ENCODE measurements around the gene TMEM106A. TPM values are rescaled to one million over a fixed set of nuclear protein-coding genes. Genes with fewer than 3 reads are reported as not detected.
"Not testable (repeated sequence)": the region's sequence is repeated elsewhere in the genome, so short reads cannot be mapped to it uniquely, and the experiment has no call there.

Gene TMEM106A
- total RNA-seq, 4 donors from 2014 or later: 0.27 to 2.5 (median 1.6) TPM

GRCh38 chr17:43183921-43184320 is 27.8 kb upstream of the TMEM106A start:
- TF ChIP-seq CTCF (IDR thresholded peaks at IDR 0.05) (no peak), POLR2A (IDR thresholded peaks at IDR 0.05) (no peak)

GRCh38 chr17:43186656-43187055 is 25.0 kb upstream of the TMEM106A start:
- H3K4me3 ChIP-seq; intact Hi-C loops (cut with DNase I); H3K27me3 ChIP-seq; H3K9me3 ChIP-seq; H3K27ac ChIP-seq; H3K4me1 ChIP-seq; DNase-seq: not testable (repeated sequence)
- H3K36me3 ChIP-seq: peaks cover 13 to 99% (median 52%) of the 10 kb centered on the region in 3 donors
- WGBS, 2 donors: 92 to 93% methylated on average over 4 to 5 of the region's 5 CpGs

More at GRCh38 chr17:43183921-43184320, 27.8 kb upstream of the TMEM106A start:
- DNase-seq: no peak
- Histone ChIP-seq H3K4me1 (no peaks in the 10 kb centered on the region), H3K27me3 (no peaks in the 10 kb centered on the region), H3K4me3 (no peak overlapping the region), H3K27ac (no peak overlapping the region), H3K9me3 (no peaks in the 10 kb centered on the region), H3K36me3 (peaks cover 16 to 99% (median 31%) of the 10 kb centered on the region in 3 donors)
- intact Hi-C loops (cut with DNase I): no loop called here
- 89 to 91% methylated on average over 3 of the region's 3 CpGs for WGBS, 2 donors

GRCh38 chr17:43193251-43193650 is 18.4 kb upstream of the TMEM106A start:
- no peak overlapping the region for H3K4me3 ChIP-seq
- H3K36me3 ChIP-seq: peaks cover 47 to 100% (median 89%) of the 10 kb centered on the region in 3 donors
- intact Hi-C loops (cut with DNase I): no loop called here
- no peaks in the 10 kb centered on the region for H3K9me3 ChIP-seq
- DNase-seq: no peak
- no peaks in the 10 kb centered on the region for H3K27me3 ChIP-seq
- H3K4me1 ChIP-seq: no peaks in the 10 kb centered on the region
- no peak overlapping the region for H3K27ac ChIP-seq
- WGBS, 2 donors: 85 to 92% methylated on average over 4 to 5 of the region's 5 CpGs
- TF ChIP-seq CTCF (IDR thresholded peaks at IDR 0.05) (no peak), POLR2A (IDR thresholded peaks at IDR 0.05) (no peak)

- Histone ChIP-seq H3K4me1 (no peaks in the 10 kb centered on the region), H3K27me3 (no peaks in the 10 kb centered on the region), H3K36me3 (peaks cover 36 to 100% (median 76%) of the 10 kb centered on the region in 3 donors), H3K27ac (no peak overlapping the region), H3K4me3 (no peak overlapping the region), H3K9me3 (no peaks in the 10 kb centered on the region)
- intact Hi-C loops (cut with DNase I): no loop called here
- TF ChIP-seq CTCF (IDR thresholded peaks at IDR 0.05): no peak
- no peak for TF ChIP-seq POLR2A (IDR thresholded peaks at IDR 0.05)
- no peak for DNase-seq
- 95 to 100% methylated on average over 2 of the region's 2 CpGs for WGBS, 2 donors
These were observed 12.0 kb upstream of the TMEM106A start for GRCh38 chr17:43199633-43200032.

GRCh38 chr17:43200127-43200526 is 11.5 kb upstream of the TMEM106A start:
- Histone ChIP-seq H3K9me3 (no peaks in the 10 kb centered on the region), H3K4me3 (no peak overlapping the region), H3K36me3 (peaks cover 31 to 100% (median 71%) of the 10 kb centered on the region in 3 donors), H3K27me3 (no peaks in the 10 kb centered on the region), H3K4me1 (no peaks in the 10 kb centered on the region), H3K27ac (no peak overlapping the region)
- no peak for DNase-seq
- TF ChIP-seq CTCF (IDR thresholded peaks at IDR 0.05): no peak
- no peak for TF ChIP-seq POLR2A (IDR thresholded peaks at IDR 0.05)
- intact Hi-C loops (cut with DNase I): no loop called here
- whole genome bisulfite sequencing, 2 donors: 80 to 100% methylated on average over 1 to 3 of the region's 4 CpGs

GRCh38 chr17:43203013-43203412 is 8.7 kb upstream of the TMEM106A start:
- not testable (repeated sequence) for H3K27ac ChIP-seq, H3K4me1 ChIP-seq

More at GRCh38 chr17:43203013-43203412, 8.7 kb upstream of the TMEM106A start:
- intact Hi-C loops (cut with DNase I); H3K4me3 ChIP-seq; H3K9me3 ChIP-seq; DNase-seq; H3K27me3 ChIP-seq: not testable (repeated sequence)
- peaks cover 13 to 100% (median 50%) of the 10 kb centered on the region in 3 donors for H3K36me3 ChIP-seq
- WGBS, 2 donors: 98 to 100% methylated on average over 2 to 3 of the region's 3 CpGs

All from esophagus squamous epithelium (tissue), 5 donors.